Activated CD4-positive, alpha-beta T cell treated with anti-CD3 and anti-CD28 coated beads, Interleukin-2, amount 50 U/mL, for 1 hour (primary cell): Measurements from ENCODE around the gene ALLC.
"Not testable (repeated sequence)": the region's sequence is repeated elsewhere in the genome, so short reads cannot be mapped to it uniquely, and the experiment has no call there.

Experiments
- DNase-seq: peaks from one replicate; pipeline ENCODE4 v3.0.0-alpha.2; 2020

The ALLC gene

GRCh38 chr2:3656762-3657721 is 958 bp upstream of the ALLC start:
- DNase-seq, result no peak

- no peak for DNase-seq
These were observed 1.7 kb downstream of the ALLC start for GRCh38 chr2:3659447-3660432.

GRCh38 chr2:3660640-3661039 is 2.6 kb downstream of the ALLC start:
- not testable (repeated sequence) for DNase-seq

- no peak for DNase-seq
These were observed 3.2 kb downstream of the ALLC start for GRCh38 chr2:3661149-3661660.

GRCh38 chr2:3662239-3662638 is 4.2 kb downstream of the ALLC start:
- no peak for DNase-seq

GRCh38 chr2:3664118-3664517 is 6.1 kb downstream of the ALLC start:
- no peak for DNase-seq

GRCh38 chr2:3664925-3665324 is 6.9 kb downstream of the ALLC start:
- DNase-seq, result no peak

GRCh38 chr2:3665886-3666612 is 8.0 kb downstream of the ALLC start:
- no peak for DNase-seq

- DNase-seq, result no peak
These were observed 8.6 kb downstream of the ALLC start for GRCh38 chr2:3666613-3666975.

GRCh38 chr2:3667151-3667631 is 9.2 kb downstream of the ALLC start:
- DNase-seq, result no peak

GRCh38 chr2:3669656-3670055 is 11.7 kb downstream of the ALLC start:
- DNase-seq, result no peak

GRCh38 chr2:3670376-3670775 is 12.4 kb downstream of the ALLC start:
- no peak for DNase-seq

GRCh38 chr2:3670941-3671340 is 12.9 kb downstream of the ALLC start:
- no peak for DNase-seq

GRCh38 chr2:3672861-3673678 is 15.1 kb downstream of the ALLC start:
- DNase-seq, result no peak

GRCh38 chr2:3674066-3674845 is 16.3 kb downstream of the ALLC start:
- DNase-seq, result no peak

GRCh38 chr2:3675687-3676086 is 17.7 kb downstream of the ALLC start:
- no peak for DNase-seq

GRCh38 chr2:3677436-3677835 is 19.4 kb downstream of the ALLC start:
- no peak for DNase-seq

GRCh38 chr2:3678212-3678611 is 20.2 kb downstream of the ALLC start:
- DNase-seq, result no peak

- DNase-seq, result no peak
These were observed 21.2 kb downstream of the ALLC start for GRCh38 chr2:3679180-3679579.

GRCh38 chr2:3679616-3680393 is 21.8 kb downstream of the ALLC start:
- DNase-seq, result no peak
